Left ventricle myocardium superior (tissue), 1 donor: Measurements from ENCODE around the gene NMRAL1. TPM values are rescaled to one million over a fixed set of nuclear protein-coding genes. Genes with fewer than 3 reads are reported as not detected.

Experiments used
- total RNA-seq: library from RNA; stranded (reverse); fragmentation: NEBNext Ultra II Directional; extraction: Animal tissue kit (Norgen Biotek cat#: 25700); gene quantifications from one replicate; pipeline ENCODE4 v1.2.1, GENCODE V29; 2021
- donor health status: DM: no; HTN: yes; CAD: no; lungs with severe emphysema.

Gene NMRAL1
- total RNA-seq, 1 donor from 2014 or later = 24.7 TPM

Other genes starting within 250 kb of the NMRAL1 start
- gene SRL, start 232.5 kb downstream of the NMRAL1 start, total RNA-seq = 426 TPM
- gene TFAP4, start 201.6 kb downstream of the NMRAL1 start, total RNA-seq = 4.7 TPM
- 16.6 TPM for gene GLIS2, start 158.6 kb downstream of the NMRAL1 start, total RNA-seq
- gene PAM16, start 123.3 kb downstream of the NMRAL1 start, total RNA-seq = 70.0 TPM
- gene VASN, start 102.8 kb downstream of the NMRAL1 start, total RNA-seq = 4.3 TPM
- gene CORO7, start 58.0 kb downstream of the NMRAL1 start, total RNA-seq = 10.1 TPM
- 83.9 TPM for gene DNAJA3, start 48.8 kb downstream of the NMRAL1 start, total RNA-seq
- gene HMOX2, start 1.8 kb upstream of the NMRAL1 start, total RNA-seq = 121 TPM
- 53.3 TPM for gene CDIP1, start 64.1 kb upstream of the NMRAL1 start, total RNA-seq
- 0.07 TPM for gene C16orf96, start 81.7 kb upstream of the NMRAL1 start, total RNA-seq
- 32.4 TPM for gene UBALD1, start 140.3 kb upstream of the NMRAL1 start, total RNA-seq
- 31.6 TPM for gene MGRN1, start 150.2 kb upstream of the NMRAL1 start, total RNA-seq
- gene NUDT16L1, start 218.9 kb upstream of the NMRAL1 start, total RNA-seq = 51.7 TPM